Effector memory CD4-positive, alpha-beta T cell (primary cell): Measurements from ENCODE around the gene VTN.

ENCODE experiments used
- DNase-seq, 3 donors: peaks; one replicate each; pipeline ENCODE4 v3.0.0-alpha.2; 2020
- H3K27ac ChIP-seq: 2 replicates; pipeline ENCODE4 v1.7.0; 2013; ENCODE audit warnings: mild to moderate bottlenecking, low read length, moderate library complexity; ENCODE audit not compliant: insufficient read depth, poor library complexity, severe bottlenecking
- H3K27me3 ChIP-seq: replicated peaks from 2 replicates; pipeline ENCODE4 v1.7.0; 2013; ENCODE audit warnings: mild to moderate bottlenecking, low read length; ENCODE audit not compliant: insufficient read depth, control insufficient read depth, poor library complexity, severe bottlenecking
- H3K36me3 ChIP-seq: 2 replicates; pipeline ENCODE4 v1.7.0; 2013; ENCODE audit warnings: mild to moderate bottlenecking, low read length, moderate library complexity; ENCODE audit not compliant: control insufficient read depth, insufficient read depth
- H3K4me1 ChIP-seq: 2 replicates; pipeline ENCODE4 v1.7.0; 2013; ENCODE audit warnings: low read length, mild to moderate bottlenecking; ENCODE audit not compliant: control insufficient read depth, insufficient read depth, poor library complexity, severe bottlenecking
- H3K4me3 ChIP-seq: 2 replicates; pipeline ENCODE4 v1.7.0; 2013; ENCODE audit warnings: low read length, low read depth, mild to moderate bottlenecking; ENCODE audit not compliant: insufficient read depth, poor library complexity, severe bottlenecking
- H3K9me3 ChIP-seq: 2 replicates; pipeline ENCODE4 v1.7.0; 2013; ENCODE audit warnings: mild to moderate bottlenecking, low read length, moderate library complexity; ENCODE audit not compliant: control insufficient read depth

VTN gene

GRCh38 chr17:28370744-28371103, 617 bp upstream of the VTN start:
- Histone ChIP-seq H3K9me3 (no peaks in the 10 kb centered on the region), H3K4me1 (peaks cover 19% of the 10 kb centered on the region), H3K4me3 (peak overlapping the region; percentile 66), H3K27ac (peak overlapping the region; percentile 82), H3K27me3 (no peaks in the 10 kb centered on the region), H3K36me3 (no peaks in the 10 kb centered on the region)
- DNase-seq: no peak

GRCh38 chr17:28369684-28370034, 448 bp downstream of the VTN start:
- no peaks in the 10 kb centered on the region for H3K9me3 ChIP-seq
- no peak overlapping the region for H3K4me3 ChIP-seq
- H3K27me3 ChIP-seq: no peaks in the 10 kb centered on the region
- peaks cover 19% of the 10 kb centered on the region for H3K4me1 ChIP-seq
- peaks cover 6% of the 10 kb centered on the region for H3K36me3 ChIP-seq
- no peak overlapping the region for H3K27ac ChIP-seq
- DNase-seq: no peak

- Histone ChIP-seq H3K9me3 (no peaks in the 10 kb centered on the region), H3K27me3 (no peaks in the 10 kb centered on the region), H3K36me3 (peaks cover 12% of the 10 kb centered on the region), H3K4me1 (peaks cover 19% of the 10 kb centered on the region), H3K4me3 (no peak overlapping the region), H3K27ac (no peak overlapping the region)
- no peak for DNase-seq
Observed at GRCh38 chr17:28368915-28369683, 1.0 kb downstream of the VTN start.

GRCh38 chr17:28368306-28368831, 1.7 kb downstream of the VTN start:
- Histone ChIP-seq H3K9me3 (no peaks in the 10 kb centered on the region), H3K36me3 (peaks cover 19% of the 10 kb centered on the region), H3K4me1 (peaks cover 18% of the 10 kb centered on the region), H3K4me3 (no peak overlapping the region), H3K27ac (no peak overlapping the region), H3K27me3 (no peaks in the 10 kb centered on the region)
- no peak for DNase-seq

DNA sequence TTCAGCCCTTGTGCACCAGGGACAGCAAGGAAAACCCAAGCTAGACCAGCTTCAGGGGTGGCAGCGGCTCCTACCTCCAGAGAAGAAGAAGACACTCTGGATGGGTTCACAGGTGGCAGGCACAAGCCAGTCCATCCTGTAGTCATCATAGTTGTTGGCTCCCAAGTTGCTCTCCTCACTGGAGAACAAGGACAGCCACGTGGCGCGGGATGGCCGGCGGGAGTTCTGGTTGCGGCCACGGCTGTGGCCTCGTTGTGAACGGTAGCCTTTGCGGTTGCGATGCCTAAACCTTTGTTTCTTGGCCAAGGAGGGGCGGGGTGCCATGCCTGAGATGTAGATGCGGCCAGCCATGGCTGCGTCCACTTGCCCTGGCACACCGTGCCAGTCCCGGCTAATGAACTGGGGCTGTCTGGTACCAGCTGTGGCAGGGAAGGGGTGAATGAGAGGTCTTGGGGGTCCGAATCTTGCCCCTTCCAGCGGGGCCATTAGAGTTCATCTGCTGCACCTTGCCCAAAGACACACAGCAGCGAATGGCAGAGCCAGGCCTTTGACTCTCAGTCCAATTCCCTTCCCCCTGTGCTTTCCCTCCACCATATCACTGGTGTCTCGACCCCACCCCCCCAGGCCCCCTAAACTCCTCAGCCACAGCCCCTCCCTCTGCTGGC, 2.3 kb downstream of the VTN start:
- Histone ChIP-seq H3K36me3 (peaks cover 25% of the 10 kb centered on the region), H3K4me3 (no peak overlapping the region), H3K27ac (no peak overlapping the region), H3K27me3 (no peaks in the 10 kb centered on the region), H3K9me3 (no peaks in the 10 kb centered on the region), H3K4me1 (peaks cover 14% of the 10 kb centered on the region)
- DNase-seq: no peak

- no peaks in the 10 kb centered on the region for H3K9me3 ChIP-seq
- H3K27me3 ChIP-seq: no peaks in the 10 kb centered on the region
- no peak overlapping the region for H3K27ac ChIP-seq
- H3K4me1 ChIP-seq: peaks cover 3% of the 10 kb centered on the region
- no peak for DNase-seq
- no peak overlapping the region for H3K4me3 ChIP-seq
- peaks cover 36% of the 10 kb centered on the region for H3K36me3 ChIP-seq
Observed at GRCh38 chr17:28366605-28367004, 3.5 kb downstream of the VTN start.

DNA sequence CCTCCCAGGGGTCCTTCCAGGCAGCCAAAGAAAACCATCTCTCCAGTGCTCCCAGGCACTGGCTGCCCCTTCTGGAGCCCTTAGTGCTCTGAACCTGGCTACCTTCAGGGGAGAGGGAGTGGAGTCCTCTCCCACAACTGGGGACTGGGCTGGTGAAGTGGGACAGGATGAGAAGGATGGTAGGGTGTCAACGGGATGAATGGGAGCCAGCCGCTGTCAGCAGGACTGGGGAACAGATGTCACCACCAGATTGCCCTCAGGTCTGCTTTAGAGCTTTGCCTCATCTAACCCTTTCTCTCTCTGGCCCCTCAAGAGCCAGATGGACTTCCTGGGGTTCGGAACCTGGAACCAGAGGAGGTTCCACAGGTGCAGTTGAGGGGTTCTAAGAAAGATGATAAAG, 4.6 kb downstream of the VTN start:
- H3K27ac ChIP-seq: no peak overlapping the region
- no peaks in the 10 kb centered on the region for H3K27me3 ChIP-seq
- no peaks in the 10 kb centered on the region for H3K9me3 ChIP-seq
- no peak for DNase-seq
- no peak overlapping the region for H3K4me3 ChIP-seq
- H3K36me3 ChIP-seq: peaks cover 47% of the 10 kb centered on the region
- H3K4me1 ChIP-seq: no peaks in the 10 kb centered on the region

DNA sequence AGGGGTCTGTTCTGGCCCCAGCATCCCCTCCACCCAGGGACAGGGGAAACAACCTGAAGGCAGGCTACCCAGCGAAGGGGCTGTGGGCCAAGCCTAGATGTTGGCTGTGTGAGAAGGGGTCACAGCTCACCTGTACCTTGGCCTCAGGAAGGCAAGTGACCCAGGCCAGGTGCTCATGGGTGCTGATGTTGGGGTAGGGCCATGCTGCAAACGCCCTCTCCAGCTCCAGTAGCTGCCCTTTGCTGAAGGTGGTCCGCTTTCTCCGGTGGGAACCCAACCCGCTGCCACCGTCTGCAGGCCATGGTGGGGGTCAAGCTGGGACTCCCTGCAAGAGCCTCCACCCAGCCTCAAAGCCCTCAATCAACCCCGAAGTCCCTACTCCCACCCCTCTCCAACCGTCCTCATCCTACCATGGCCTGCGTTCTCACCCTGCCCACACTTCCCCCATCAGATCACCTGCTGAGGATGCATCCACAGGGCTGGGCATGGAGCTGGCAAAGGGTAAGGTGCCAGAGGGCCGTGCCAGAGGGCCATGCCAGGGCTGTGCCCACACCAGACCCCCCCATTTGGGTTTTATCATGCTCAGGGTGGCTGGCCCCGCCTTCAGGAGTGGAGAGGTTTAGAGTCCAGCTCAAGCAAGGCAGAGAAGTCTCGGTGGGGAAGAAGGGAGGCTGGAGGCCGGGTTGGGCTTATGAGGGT, 5.3 kb downstream of the VTN start, which contains the start of gene SEBOX:
TSS of gene SEBOX (minus strand) at position 535 of the 699 bp plus-strand sequence. CDS start at position 487, 48 bp downstream.
- DNase-seq: no peak
- no peaks in the 10 kb centered on the region for H3K9me3 ChIP-seq
- no peaks in the 10 kb centered on the region for H3K27me3 ChIP-seq
- H3K4me3 ChIP-seq: no peak within 1 kb of the TSS
- no peaks in the 10 kb centered on the region for H3K4me1 ChIP-seq
- H3K36me3 ChIP-seq: peaks cover 54% of the 10 kb centered on the region
- no peak within 1 kb of the TSS for H3K27ac ChIP-seq

DNA sequence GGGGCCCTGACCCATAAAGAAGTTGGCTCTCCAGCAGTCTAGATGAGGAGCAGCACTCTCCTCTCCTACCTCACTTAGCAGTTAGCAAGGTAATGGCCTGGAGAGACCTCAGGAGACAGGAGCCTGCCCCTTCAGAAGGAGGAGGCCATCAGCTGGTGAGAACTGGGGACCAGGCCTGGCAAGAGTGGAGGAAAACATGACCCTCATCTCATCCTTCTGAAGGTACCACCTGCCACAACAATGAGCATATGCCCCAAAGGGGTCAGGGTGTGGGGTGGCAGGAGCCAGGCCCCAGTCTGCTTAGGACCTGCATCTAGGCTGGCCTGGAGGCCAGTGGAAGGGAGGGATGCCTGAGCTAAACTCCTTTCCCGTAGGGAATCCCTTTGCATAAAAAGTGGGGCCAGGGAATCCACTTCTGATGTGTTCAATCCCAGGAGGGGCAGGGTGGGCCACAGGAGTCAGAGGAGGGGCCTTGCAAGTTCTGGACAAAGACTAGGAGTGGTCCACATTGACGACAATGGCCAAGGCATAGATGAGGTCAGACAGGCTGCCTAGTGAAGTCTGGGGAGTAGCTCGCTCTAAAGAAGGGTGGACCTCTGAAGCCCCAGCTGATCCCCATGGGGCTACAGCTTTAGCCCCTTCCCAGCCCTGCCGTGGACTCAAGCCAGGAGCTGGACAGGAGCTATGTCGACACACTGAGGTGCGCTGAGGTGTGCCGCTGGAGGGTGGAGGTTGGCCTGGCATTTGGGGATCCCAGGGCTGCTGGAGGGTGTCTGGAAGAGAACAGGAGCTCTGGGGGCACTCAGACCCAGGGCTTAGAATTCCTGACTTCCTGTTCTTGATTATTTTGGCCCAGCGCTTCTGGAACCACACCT, 6.1 kb downstream of the VTN start:
- DNase-seq: no peak
- H3K27me3 ChIP-seq: no peaks in the 10 kb centered on the region
- no peak overlapping the region for H3K27ac ChIP-seq
- H3K9me3 ChIP-seq: no peaks in the 10 kb centered on the region
- no peak overlapping the region for H3K4me3 ChIP-seq
- H3K36me3 ChIP-seq: peaks cover 54% of the 10 kb centered on the region
- no peaks in the 10 kb centered on the region for H3K4me1 ChIP-seq
